Uterus (tissue), 2 donors: Measurements from ENCODE around the gene PRKD1.

Source experiments
- POLR2A ChIP-seq, 2 donors: fragments of 450-650 bp; IDR thresholded peaks; one replicate each; pipeline ENCODE4 v1.6.1; 2016; ENCODE audit warnings: antibody characterized with exemption in 2 of 2, mild to moderate bottlenecking in 1 of 2, moderate library complexity in 1 of 2
- TF ChIP-seq, protein P1 (sequence below), 4 experiments: fragments of 200-600 bp in 2 of 4; fragments of 450-650 bp in 2 of 4; sonication (generic) in 2 of 4; IDR thresholded peaks; one replicate each; pipeline ENCODE4 v1.5.1; 2016 to 2019; ENCODE audit warnings: antibody characterized with exemption in 4 of 4, mild to moderate bottlenecking in 2 of 4, moderate library complexity in 1 of 4

DNA sequence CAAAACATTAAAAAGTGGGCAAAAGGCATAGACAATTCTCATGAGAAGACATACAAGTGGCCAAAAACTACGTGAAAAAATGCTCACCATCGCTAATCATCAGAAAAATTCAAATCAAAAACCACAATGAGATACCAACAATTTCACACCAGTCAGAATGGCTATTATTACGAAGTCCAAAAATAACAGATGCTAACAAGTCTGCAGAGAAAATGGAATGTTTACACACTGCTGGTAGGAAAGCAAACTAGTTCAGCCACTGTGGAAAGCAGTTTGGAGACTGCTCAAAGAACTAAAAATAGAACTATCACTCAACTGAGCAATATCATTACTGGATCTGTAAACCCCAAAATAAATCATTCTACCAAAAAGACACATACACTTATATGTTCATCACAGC lies 76.2 kb downstream of the PRKD1 start:
- TF ChIP-seq, protein P1, sequence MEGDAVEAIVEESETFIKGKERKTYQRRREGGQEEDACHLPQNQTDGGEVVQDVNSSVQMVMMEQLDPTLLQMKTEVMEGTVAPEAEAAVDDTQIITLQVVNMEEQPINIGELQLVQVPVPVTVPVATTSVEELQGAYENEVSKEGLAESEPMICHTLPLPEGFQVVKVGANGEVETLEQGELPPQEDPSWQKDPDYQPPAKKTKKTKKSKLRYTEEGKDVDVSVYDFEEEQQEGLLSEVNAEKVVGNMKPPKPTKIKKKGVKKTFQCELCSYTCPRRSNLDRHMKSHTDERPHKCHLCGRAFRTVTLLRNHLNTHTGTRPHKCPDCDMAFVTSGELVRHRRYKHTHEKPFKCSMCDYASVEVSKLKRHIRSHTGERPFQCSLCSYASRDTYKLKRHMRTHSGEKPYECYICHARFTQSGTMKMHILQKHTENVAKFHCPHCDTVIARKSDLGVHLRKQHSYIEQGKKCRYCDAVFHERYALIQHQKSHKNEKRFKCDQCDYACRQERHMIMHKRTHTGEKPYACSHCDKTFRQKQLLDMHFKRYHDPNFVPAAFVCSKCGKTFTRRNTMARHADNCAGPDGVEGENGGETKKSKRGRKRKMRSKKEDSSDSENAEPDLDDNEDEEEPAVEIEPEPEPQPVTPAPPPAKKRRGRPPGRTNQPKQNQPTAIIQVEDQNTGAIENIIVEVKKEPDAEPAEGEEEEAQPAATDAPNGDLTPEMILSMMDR (IDR thresholded peaks at IDR 0.05) = no peak
- no peak for TF ChIP-seq POLR2A (IDR thresholded peaks at IDR 0.05)
